Right renal pelvis (tissue), 4 donors: ENCODE data around the gene MXRA7. TPM values are rescaled to one million over a fixed set of nuclear protein-coding genes. Genes with fewer than 3 reads are reported as not detected.
A peak's percentile ranks its signal among the peaks of the same experiment; 100 is the strongest.
"Not testable (repeated sequence)": the region's sequence is repeated elsewhere in the genome, so short reads cannot be mapped to it uniquely, and the experiment has no call there.

Source experiments
- DNase-seq, 4 donors: peaks; one replicate each; pipeline ENCODE4 v3.0.0-alpha.2; 2013; ENCODE audit warnings: low read depth in 4 of 4, low spot score in 3 of 4, missing footprints in 1 of 4
- polyA plus RNA-seq, 4 donors: library from polyadenylated mRNA; unstranded; fragments of 120-200 nt; gene quantifications; one replicate each; pipeline ENCODE4 v1.2.1, GENCODE V29; 2013; ENCODE audit not compliant: insufficient read length in 4 of 4

MXRA7 gene
- polyA plus RNA-seq, 4 donors: 107 to 127 (median 118) TPM

DNA sequence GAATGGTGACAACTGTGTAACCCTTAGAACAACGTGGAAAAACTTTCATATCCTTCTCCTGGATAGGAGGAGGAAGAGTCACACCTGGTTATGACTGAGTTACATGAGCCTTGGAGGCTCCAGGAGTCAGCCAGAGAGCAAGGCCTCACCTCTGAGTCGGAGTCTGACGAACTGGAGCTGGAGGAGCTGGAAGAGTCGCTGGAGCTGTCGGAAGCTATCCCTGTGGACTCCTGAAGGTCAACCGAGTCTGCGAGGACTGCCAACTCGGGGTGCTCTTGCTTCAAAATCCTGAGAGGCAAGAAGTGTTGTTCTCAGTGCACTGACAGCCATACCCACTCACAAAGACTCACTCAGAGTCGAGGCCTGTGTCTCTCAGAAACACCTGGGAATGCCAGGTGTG, 9.4 kb upstream of the MXRA7 start:
- DNase-seq: no peak

DNA sequence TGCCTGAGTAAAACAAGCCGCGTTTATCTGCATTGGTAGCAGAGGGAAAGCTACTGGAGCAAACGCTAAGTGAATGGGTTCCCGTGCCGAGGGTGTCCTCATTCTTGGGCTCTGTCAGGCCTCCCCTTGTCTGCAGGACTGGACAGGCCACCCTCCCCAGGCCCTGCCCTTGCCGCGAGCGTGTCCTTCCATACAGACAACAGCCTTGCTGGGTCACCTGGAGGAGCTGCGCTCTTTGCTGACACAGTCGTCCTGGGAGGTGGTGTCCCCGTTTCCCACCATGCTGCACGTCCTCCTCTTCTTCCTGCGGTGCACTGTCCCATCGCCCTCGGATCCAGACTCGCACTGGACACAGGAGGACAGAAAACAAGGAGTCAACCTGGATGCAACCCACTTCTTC, 7.8 kb upstream of the MXRA7 start:
- DNase-seq: no peak

DNA sequence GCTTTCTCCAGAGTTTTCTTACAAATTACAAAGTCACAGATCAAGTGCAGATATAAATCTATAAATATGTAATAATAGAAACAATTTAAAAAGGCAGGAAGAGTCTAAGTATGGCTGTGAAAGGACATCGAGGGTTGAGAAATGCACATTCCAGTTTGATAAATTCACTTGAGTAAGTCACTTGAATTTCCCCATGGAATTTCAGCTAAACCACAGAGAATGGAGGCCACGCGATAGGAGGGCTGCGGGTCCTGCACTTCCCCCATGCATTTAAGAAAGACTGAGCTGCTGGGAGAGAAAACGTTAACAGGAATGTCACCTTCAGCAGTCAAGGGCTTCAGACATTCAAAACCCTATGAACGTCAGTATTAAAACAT, 6.1 kb upstream of the MXRA7 start:
- DNase-seq: no peak

DNA sequence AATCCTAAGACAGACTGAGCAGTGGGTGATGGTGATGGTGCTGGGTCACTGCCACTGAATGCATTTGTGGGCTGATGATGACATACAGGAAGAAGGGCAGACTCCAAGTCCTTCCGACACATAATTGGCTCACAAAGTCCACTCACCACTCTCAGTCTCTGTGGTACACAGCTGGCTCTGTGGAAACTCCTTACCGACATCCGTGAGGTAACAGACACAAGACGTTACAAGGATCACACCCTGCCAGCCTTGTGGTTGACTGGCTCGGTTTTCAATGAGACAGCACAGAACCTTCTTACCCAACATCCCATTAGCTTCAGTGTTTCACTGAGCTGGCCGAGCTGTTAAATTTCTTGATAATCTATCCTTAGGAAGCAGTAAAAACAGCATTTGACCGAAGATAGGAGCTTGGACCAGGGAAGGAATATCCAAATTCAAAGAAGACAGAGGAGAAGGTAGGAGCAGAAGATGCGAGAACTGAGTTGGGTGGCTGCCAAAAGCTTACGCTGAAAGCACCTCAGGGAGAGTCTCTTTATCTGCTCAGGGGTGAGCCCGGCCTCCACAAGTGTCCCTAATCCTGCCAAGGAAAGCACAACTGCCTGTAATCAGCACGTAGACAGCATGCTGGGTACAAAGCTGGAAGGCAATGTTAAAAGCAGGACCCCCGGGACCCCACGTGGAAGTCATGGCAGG, 5.5 kb upstream of the MXRA7 start:
- DNase-seq: no peak

DNA sequence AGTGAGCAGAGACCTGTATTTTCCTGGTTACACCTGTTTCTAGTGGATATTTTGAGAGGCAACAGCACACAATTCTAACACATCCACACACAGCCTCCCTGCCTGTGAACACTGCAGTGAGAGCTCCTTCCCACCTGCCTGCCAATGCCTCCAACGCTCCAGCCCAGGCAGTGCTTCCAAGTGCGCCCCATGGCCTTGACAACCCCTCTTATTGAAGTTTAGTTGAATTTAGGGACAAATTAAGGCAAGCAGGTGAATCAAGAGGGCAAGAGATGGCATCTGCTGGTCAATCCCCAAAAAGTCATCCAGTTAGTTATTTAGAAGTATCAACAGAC, 4.7 kb upstream of the MXRA7 start:
- no peak for DNase-seq

DNA sequence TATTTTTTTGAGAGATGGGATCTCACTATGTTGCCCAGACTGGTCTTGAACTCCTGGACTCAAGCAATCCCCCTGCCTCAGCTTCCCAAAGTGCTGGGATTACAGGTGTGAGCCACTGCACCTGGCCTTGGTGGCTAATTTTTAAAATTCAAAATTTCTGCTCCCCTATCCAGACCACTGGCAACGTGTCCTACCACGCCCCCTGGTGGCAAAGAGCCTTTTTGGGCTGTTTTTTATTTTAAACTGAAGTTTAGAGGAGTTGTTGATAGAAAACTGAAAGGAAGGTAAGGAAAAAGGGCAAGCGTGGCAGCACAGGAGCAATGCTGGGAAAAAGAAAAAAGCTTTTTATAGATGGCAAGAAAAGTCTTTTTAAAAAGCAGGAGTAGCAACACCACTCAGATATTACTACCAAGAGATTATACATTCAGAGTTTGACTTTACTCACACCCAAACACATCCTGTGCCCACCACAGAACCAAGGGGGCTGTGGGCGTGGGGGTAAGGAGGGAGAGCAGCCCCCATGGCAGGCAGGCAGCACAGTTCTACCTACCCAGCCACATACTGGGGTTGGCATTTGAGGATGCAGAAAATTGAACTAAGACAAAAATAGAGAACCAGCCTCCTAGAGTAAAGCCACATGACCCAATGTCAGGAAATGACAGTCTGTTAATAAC, 4.2 kb upstream of the MXRA7 start:
- DNase-seq: no peak

DNA sequence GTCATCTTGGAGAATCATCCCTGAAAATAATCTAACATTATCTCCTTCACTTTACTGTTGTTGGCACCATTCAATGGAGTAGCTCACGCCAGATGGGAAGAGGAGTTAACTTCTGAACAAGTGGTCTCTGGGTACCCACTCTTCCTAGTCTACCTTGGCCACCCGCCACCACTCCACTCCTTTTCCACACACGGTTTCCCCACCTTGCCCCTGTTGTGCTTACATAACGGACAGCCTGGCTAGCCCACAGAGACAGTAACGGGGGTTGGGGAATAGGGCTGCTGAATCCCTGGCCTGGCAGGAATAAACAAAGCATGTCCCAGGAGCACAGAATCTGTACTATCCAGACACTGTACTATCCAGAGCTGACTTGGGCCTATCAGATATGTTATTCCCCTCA, 3.6 kb upstream of the MXRA7 start:
- no peak for DNase-seq

DNA sequence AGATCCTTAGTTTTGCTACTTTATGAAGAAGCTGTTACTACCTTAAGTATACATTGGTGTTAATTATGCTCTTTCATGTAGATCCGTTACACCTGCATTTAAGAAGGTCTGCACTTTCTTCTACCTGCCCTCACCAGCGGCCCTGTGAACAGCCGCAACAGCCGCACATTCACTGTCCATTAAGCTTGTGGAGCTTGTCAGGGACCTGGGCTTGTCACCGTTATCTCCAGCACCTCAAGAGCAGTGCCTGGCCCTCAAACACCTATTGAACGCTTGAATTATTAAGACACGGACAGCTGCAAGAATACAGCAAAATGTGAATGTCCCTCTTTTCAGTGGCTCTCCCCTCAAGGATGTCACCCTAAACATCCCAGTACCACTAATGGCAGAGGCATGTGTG, 3.0 kb upstream of the MXRA7 start:
- DNase-seq: no peak

DNA sequence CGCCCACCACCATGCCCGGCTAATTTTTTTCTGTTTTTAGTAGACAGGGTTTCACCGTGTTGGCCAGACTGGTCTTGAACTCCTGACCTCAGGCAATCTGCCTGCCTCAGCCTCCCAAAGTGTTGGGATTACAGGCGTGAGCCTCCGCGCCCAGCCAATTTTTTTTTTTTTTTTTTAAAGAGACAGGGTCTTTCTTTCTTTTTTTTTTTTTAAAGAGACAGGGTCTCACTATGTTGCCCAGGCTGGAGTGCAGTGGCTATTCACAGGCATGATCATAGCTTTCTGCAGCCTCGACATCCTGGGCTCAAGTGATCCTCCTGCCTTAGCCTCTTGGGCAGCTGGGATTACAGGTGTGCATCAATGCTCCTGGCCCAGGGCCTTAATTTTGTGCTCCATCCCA, 1.6 kb upstream of the MXRA7 start:
- DNase-seq: not testable (repeated sequence)

DNA sequence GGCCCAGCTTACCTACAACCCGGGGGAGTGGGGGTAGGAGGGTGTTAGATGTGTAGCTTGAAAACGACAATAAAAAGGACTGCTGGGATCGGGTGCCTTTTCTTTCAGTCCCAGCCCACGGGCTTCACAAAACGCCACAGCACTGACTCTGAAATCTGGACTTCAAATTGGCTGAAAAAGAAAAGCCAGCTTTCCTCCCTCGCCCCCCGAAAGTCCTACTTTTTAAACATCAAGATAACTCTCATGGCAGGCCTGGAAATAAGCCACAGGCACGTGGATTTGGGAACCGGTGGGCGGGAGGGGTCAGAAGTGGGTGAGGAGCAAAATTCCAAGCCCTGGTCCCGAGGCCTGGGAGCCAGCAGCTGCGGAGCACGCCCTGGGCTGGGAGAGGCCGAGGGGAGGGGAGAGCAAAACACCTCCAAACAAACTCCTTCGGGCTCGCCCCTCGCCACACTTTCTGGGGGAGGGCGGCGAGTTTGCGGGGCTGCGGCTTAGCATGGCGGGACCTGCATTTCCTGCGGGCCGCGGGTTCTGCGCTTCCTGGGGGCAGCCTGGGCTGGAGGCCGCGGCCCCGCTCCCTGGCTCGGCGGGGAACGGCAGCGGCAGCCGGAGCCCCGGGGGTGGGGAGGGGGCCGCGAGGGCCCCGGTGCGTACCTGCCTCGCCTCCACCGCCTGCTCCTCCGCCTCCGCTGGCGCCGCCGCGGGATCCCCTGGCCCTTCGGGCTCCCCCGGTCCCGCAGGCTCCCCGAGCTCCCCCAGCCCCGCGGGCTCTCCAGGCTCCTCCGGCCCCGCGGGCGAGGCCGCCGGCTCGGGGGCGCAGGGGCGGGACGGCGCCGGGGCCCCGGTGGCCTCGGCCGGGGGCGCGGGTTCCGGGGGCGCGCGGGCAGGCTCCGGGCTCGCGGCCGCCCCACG, 558 bp downstream of the MXRA7 start:
- DNase-seq: not testable (repeated sequence)

DNA sequence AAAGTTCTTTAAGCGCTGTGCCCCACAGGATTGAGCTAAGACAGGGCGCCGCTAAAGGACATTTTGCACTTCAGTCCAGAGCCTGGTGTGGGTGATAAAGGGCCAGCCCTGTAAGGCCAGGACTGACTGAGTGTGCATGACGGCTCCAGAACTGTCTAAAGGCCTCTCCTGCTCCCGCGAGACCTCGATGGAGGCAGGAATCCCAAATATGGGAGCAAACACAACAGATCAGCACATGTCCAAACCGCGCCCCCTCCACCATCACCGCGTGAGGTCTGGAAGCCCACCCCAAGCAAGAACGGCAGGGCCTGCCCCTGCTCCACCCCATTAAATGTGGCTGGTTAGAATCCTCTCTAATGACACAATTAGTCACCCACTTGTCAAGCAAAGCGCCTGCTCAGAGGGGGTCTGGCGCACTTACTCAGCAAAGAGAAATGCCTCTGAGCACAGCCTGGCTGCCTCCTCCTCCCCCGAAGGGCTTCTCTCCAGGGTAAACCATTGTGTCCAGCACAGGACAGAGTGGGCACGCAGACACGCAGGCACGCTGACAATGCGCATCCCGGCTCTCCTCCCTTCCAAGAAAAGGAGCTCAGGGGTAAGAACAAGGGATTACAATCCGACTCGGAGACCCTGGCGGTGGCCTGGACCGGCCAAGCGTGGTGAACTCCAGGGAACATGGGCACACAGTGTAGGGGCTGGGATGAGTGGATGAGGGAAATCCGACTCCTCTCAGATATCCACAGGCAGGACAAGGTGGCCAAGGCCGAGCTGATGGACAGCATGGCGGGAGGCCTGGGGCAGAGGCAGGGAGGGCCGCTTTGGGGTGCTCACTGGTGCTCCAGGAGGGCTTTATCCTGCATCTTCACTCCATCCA, 1.5 kb downstream of the MXRA7 start:
- DNase-seq: peak in 1 of 4 donors; percentile 65

DNA sequence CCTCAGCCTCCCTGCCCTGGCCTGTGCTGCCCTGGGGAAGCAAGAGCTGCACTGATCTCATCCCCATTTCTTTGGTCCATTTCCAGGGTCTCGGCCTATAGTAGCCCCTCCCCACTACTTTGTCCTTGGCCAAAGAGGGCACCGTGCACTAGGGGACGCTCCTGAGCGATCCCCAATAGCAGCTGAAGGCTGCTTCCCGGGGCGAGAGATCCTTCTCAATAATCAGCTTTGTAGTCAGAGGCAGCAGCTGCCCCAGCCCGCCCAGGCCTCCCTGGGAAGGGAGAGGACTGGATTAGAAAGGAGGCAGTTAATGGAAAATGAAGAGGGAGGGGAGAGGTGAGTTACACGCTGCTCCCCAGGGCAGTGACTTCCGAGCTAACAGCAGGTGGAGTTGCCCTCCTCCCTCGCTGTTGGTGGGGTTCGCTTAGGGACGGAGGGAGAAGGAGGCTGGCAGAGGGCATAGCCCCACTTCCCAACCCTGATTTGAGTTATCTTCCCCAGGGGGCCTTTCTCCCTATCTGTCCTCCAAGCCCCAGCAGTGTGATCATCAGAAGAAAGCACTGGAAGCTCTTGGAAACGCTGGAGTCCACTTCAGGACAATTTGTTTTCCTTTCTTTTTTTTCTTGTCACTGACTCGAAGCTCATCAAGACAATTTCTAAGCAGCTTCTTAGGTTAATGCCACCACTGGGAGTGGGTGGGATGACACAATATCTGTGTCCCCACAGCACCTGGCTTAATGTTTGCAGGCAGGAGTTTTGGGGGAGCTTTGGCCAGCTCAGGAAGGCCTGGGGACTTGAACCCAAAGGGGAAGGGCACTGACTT, 2.6 kb downstream of the MXRA7 start:
- no peak for DNase-seq

DNA sequence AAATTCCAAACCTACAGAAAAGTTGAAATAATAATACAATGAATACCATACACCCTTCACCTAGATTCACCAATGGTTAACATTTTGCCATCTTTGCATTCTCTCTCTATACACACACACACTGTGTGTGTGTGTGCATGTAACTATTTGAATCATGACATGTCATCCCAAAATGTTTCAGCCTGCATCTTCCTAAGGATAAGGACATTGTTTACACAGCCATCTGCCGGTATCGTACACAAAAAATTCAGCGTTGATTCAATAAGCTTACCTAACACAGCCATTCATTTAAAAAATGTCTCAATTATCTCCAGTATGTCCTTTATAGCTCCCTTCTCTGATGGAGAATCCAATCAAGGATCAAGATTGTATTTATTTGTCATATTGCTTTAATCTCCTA, 3.9 kb downstream of the MXRA7 start:
- no peak for DNase-seq

DNA sequence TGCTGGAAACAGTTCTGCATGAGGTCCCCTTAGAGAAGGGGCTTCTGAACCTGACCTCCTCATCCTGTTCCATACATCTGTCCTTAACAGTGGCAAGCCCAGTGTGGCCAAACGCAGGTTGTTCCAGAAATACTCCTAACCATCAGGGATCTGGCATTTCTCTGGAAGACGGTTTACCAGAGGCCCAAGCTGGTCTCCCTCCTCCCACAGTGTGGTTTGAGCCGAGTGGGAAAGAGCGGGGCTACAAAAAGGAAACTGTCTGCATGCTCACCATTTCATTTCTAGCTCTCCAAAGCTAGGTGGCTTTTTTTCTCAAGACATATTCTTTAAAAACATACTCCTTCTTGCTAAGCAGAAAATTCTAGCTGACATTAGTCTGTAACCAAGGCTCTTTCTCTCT, 6.0 kb downstream of the MXRA7 start:
- DNase-seq: no peak

DNA sequence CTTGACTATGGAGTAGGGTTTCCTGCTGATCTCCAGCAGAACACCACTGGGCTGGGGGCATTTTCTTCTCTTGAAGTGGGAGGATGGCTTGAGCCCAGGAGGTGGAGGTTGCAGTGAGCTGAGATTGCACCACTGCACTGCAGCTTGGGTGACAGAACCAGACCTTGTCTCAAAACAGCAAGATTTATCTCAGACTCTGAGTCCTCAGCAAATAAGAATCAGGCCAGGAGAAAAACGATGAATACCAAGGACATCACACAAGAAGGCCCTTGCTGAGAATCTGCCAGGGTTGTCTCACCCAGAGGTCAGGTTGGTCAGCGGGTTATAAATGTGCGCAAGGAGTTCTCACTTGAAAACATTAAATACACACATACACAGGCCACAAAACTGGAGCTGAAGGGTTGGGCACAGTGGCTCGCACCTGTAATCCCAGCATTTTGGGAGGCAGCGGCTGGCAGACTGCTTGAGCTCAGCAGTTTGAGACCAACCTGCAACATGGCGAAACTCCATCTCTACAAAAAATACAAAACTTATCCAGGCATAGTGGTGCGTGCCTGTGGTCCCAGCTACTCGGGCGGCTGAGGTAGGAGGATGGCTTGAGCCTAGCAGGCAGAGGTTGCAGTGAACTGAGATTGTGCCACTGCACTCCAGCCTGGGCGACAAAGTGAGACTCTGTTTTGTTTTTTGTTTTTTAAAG, 7.7 kb downstream of the MXRA7 start:
- DNase-seq: no peak

DNA sequence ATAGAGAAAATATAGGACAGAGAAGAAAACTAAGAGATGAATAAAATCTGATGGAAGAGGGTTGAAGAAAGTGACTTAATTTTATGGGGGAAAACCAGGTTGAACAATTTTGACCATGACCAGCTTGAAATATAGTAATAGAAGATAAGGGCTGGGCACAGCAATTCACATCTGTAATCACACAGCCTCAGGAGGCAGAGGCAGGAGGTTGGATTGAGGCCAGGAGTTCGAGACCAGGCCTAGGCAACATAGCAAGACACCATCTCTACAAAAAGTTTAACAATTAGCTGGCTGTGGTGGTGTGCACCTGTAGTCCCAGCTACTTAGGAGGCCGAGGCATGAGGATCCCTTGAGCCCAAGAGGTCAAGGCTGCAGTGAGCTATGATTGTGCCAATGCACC, 8.7 kb downstream of the MXRA7 start:
- DNase-seq: no peak

DNA sequence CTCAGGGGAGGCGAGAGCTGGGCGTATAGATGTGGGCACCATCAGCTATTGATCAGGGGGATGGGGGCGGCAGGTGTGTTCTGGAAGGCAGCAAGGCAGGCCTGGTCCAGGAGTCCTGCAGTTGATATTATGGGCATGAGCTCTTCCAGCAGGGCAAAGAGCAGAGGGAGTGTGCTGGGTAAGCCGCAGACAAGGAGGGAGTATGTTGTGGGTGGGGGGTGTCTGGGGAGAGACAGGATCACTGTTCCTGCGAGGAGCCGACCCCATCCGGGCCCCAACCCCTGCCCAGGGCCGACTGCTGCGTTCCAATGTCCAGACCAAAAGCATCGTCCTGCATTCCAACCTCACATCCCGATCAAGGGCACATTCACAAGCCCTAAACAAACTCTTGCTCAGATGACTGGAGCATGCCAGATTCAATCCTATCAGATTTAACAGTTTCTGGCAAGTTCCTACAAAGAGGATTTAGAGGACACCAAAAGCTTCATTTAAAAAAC, 9.2 kb downstream of the MXRA7 start:
- DNase-seq: no peak

DNA sequence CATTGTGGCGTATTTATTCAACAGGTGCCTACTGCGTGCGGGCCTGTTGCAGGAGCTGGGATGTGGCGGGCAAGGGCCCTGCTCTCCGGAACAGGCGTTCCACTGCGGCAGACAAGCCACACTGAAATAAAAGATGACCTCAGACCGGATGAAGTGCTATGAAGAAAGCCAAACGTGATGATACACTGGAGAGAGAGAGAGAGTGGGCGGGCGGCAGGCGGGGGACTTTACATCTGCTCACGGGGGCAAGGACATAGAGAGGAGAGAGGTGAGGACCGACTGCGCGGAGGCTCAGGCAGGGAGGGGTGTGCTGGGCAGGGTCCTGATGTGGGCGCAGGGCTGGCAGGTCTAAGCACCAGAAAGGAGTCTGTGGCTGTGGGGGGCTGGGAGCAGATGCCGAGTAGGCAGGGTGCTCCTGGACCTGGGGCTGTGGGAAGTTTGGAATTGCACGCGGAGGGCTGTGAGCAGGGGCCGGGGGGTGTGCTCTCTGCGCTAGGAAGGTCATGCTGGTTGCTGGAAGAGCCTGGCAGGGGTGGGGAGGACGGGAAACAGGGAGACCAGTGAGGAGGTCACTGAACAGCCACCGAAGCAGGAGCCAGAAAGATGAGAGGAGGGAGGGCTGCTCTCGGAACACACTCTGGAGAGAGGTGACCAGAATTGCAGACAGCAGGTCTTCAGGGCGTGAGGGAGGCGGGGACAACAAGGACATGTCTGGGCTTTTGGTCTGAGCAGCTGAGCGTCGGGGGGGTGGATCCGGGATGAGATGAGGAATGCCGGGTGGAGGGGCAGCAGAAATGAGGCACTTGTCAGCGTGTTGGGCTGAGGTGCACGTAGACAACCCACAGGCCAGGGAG, 9.9 kb downstream of the MXRA7 start:
- no peak for DNase-seq
